ENCODE results near the gene TNIP1. TPM values are rescaled to one million over a fixed set of nuclear protein-coding genes. Genes with fewer than 3 reads are reported as not detected.

Gene TNIP1
- total RNA-seq, 2 donors from 2014 or later, result 51.3 to 52.2 TPM

GRCh38 chr5:151127926-151128325 lies 47.1 kb upstream of the TNIP1 start:
- 96% methylated on average over 8 of the region's 8 CpGs; no CpG with 5 or more reads in 1 of the 2 experiments for WGBS, 2 experiments (ENCODE audit: insufficient coverage in 1 of 2, insufficient read length in 1 of 2)
- peaks cover 75% of the 10 kb centered on the region for H3K36me3 Mint-ChIP-seq (ENCODE audit: low read depth)

GRCh38 chr5:151126199-151126645 lies 45.4 kb upstream of the TNIP1 start:
- Mint-ChIP-seq H3K27ac (peak overlapping the region; percentile 79), H3K9me3 (no peaks in the 10 kb centered on the region), H3K4me3 (no peak overlapping the region), H3K4me1 (peaks cover 4% of the 10 kb centered on the region), H3K36me3 (ENCODE audit: low read depth) (peaks cover 77% of the 10 kb centered on the region), H3K27me3 (ENCODE audit: insufficient read depth) (no peaks in the 10 kb centered on the region)
- WGBS, 2 experiments (ENCODE audit: insufficient coverage in 1 of 2, insufficient read length in 1 of 2), result 39 to 50% methylated on average over 5 to 9 of the region's 9 CpGs
- H3K27me3 ChIP-seq (ENCODE audit: control insufficient read depth, insufficient read depth, low read length, poor library complexity, severe bottlenecking), result no peaks in the 10 kb centered on the region
- peak; percentile 89 for TF ChIP-seq CTCF (conservative IDR thresholded peaks at IDR 0.05)
- no peaks in the 10 kb centered on the region for H3K4me1 ChIP-seq (ENCODE audit: control insufficient read depth, insufficient read depth, low read length)
- peak; percentile 92 for DNase-seq
- H3K9ac ChIP-seq (ENCODE audit: extremely low read depth, low read length, poor library complexity, severe bottlenecking), result no peak overlapping the region
- no peaks in the 10 kb centered on the region for H3K9me3 ChIP-seq (ENCODE audit: control insufficient read depth, low read length)
- peaks cover 94% of the 10 kb centered on the region for H3K36me3 ChIP-seq (ENCODE audit: control insufficient read depth, insufficient read depth, low read length)
- H3K27ac ChIP-seq (ENCODE audit: low read depth, low read length), result no peak overlapping the region
- H3K4me3 ChIP-seq (ENCODE audit: low read length), result no peak overlapping the region

More at GRCh38 chr5:151127926-151128325, 47.1 kb upstream of the TNIP1 start:
- no peaks in the 10 kb centered on the region for H3K27me3 ChIP-seq (ENCODE audit: control insufficient read depth, insufficient read depth, low read length, poor library complexity, severe bottlenecking)
- Mint-ChIP-seq H3K9me3 (no peaks in the 10 kb centered on the region), H3K4me1 (peaks cover 4% of the 10 kb centered on the region), H3K27me3 (ENCODE audit: insufficient read depth) (no peaks in the 10 kb centered on the region), H3K27ac (no peak overlapping the region), H3K4me3 (no peak overlapping the region)
- DNase-seq, result no peak
- peaks cover 94% of the 10 kb centered on the region for H3K36me3 ChIP-seq (ENCODE audit: control insufficient read depth, insufficient read depth, low read length)
- no peak overlapping the region for H3K4me3 ChIP-seq (ENCODE audit: low read length)
- H3K9ac ChIP-seq (ENCODE audit: extremely low read depth, low read length, poor library complexity, severe bottlenecking), result no peak overlapping the region
- H3K27ac ChIP-seq (ENCODE audit: low read depth, low read length), result no peak overlapping the region
- TF ChIP-seq CTCF (conservative IDR thresholded peaks at IDR 0.05), result no peak
- H3K4me1 ChIP-seq (ENCODE audit: control insufficient read depth, insufficient read depth, low read length), result no peaks in the 10 kb centered on the region
- H3K9me3 ChIP-seq (ENCODE audit: control insufficient read depth, low read length), result no peaks in the 10 kb centered on the region

DNA sequence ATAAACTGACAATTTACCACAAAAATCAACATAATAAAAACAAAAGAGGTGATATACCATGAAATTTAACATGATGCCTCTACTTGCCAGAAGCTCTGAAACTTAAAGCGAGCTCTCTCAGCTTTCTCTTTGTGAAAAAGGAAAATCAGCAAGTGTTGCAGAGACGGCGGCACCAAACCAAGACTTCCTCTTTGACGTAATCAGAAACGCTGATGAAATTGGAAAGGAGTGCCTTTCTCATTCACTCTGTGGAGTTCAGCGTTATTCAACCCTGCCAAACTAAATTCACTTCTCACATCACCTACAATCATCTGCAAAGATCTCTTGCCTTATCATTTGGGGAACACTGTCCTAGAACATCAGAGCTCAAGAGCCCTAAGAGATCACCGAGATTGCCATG lies 44.6 kb upstream of the TNIP1 start:
- Histone ChIP-seq H3K27me3 (ENCODE audit: control insufficient read depth, insufficient read depth, low read length, poor library complexity, severe bottlenecking) (no peaks in the 10 kb centered on the region), H3K27ac (ENCODE audit: low read depth, low read length) (no peak overlapping the region), H3K4me1 (ENCODE audit: control insufficient read depth, insufficient read depth, low read length) (no peaks in the 10 kb centered on the region), H3K36me3 (ENCODE audit: control insufficient read depth, insufficient read depth, low read length) (peaks cover 93% of the 10 kb centered on the region), H3K4me3 (ENCODE audit: low read length) (no peak overlapping the region), H3K9ac (ENCODE audit: extremely low read depth, low read length, poor library complexity, severe bottlenecking) (no peak overlapping the region), H3K9me3 (ENCODE audit: control insufficient read depth, low read length) (no peaks in the 10 kb centered on the region)
- H3K36me3 Mint-ChIP-seq (ENCODE audit: low read depth), result peaks cover 76% of the 10 kb centered on the region
- WGBS, 2 experiments (ENCODE audit: insufficient coverage in 1 of 2, insufficient read length in 1 of 2), result 81 to 83% methylated on average over 7 of the region's 7 CpGs
- H3K27me3 Mint-ChIP-seq (ENCODE audit: insufficient read depth), result no peaks in the 10 kb centered on the region
- no peak for TF ChIP-seq CTCF (conservative IDR thresholded peaks at IDR 0.05)
- no peak overlapping the region for H3K27ac Mint-ChIP-seq
- no peaks in the 10 kb centered on the region for H3K9me3 Mint-ChIP-seq
- H3K4me1 Mint-ChIP-seq, result peaks cover 4% of the 10 kb centered on the region
- DNase-seq, result no peak
- no peak overlapping the region for H3K4me3 Mint-ChIP-seq

All from endodermal cell (in vitro differentiated cells).